Esophagus squamous epithelium (tissue), 5 donors: ENCODE results near the gene ZFP36L1. TPM values are rescaled to one million over a fixed set of nuclear protein-coding genes. Genes with fewer than 3 reads are reported as not detected.
A peak's percentile ranks its signal among the peaks of the same experiment; 100 is the strongest.

ENCODE experiments used
- DNase-seq: peaks from one replicate; lab custom pipeline; 2025; lab: John Stamatoyannopoulos, UW
- H3K27ac ChIP-seq, 4 donors: fragments of 200-600 bp; sonication (generic); one replicate each; pipeline ENCODE4 v1.5.1; 2016 to 2019; ENCODE audit warnings: mild to moderate bottlenecking in 1 of 4
- H3K27me3 ChIP-seq, 4 donors: fragments of 200-600 bp; sonication (generic); 1 replicate in 3 of 4; 2 replicates in 1 of 4; pipeline versions ENCODE4 v1.5.1 to v1.6.0; 2017 to 2021; ENCODE audit warnings: antibody characterized with exemption in 1 of 4
- H3K36me3 ChIP-seq, 3 donors: fragments of 200-600 bp; sonication (generic); one replicate each; pipeline ENCODE4 v1.5.1; 2016 to 2019
- H3K4me1 ChIP-seq, 3 donors: fragments of 200-600 bp; sonication (generic); one replicate each; pipeline ENCODE4 v1.5.1; 2017 to 2019
- H3K4me3 ChIP-seq, 4 donors: fragments of 200-600 bp; sonication (generic); 1 replicate in 3 of 4; 2 replicates in 1 of 4; pipeline ENCODE4 v1.5.1; 2016 to 2019; ENCODE audit warnings: mild to moderate bottlenecking in 2 of 4, moderate library complexity in 1 of 4
- H3K9me3 ChIP-seq, 3 donors: fragments of 200-600 bp; sonication (generic); one replicate each; pipeline ENCODE4 v1.5.1; 2016 to 2019
- CTCF ChIP-seq, 6 experiments: fragments of 450-650 bp in 4 of 6; fragments of 200-600 bp in 2 of 6; sonication (generic) in 2 of 6; IDR thresholded peaks; one replicate each; pipeline ENCODE4 v1.5.1; 2016 to 2019; ENCODE audit warnings: antibody characterized with exemption in 6 of 6, mild to moderate bottlenecking in 4 of 6, moderate library complexity in 4 of 6
- POLR2A ChIP-seq, 4 donors: fragments of 450-650 bp; IDR thresholded peaks; one replicate each; pipeline ENCODE4 v1.6.1; 2017; ENCODE audit warnings: antibody characterized with exemption in 4 of 4, mild to moderate bottlenecking in 4 of 4, moderate library complexity in 3 of 4
- WGBS, 2 donors: methylation state at CpG; one replicate each; pipeline ENCODE4 v1.1.5; 2018; 5-methylcytosine and 5-hydroxymethylcytosine counted together
- intact Hi-C: fragments of 100-400 bp; cut with DNase I; formaldehyde crosslinking; loops from one replicate; pipeline ENCODE4 v1.15.0; 2022
- total RNA-seq, 4 donors: library from RNA; depleted of rRNA; stranded (reverse); fragments of >200 nt; gene quantifications; one replicate each; pipeline ENCODE4 v1.1.0, GENCODE V29; 2016
- donor health status: DM: yes; HTN: yes; CAD: no.

Gene ZFP36L1
- total RNA-seq, 4 donors from 2014 or later = 75.4 to 364 (median 152) TPM

DNA sequence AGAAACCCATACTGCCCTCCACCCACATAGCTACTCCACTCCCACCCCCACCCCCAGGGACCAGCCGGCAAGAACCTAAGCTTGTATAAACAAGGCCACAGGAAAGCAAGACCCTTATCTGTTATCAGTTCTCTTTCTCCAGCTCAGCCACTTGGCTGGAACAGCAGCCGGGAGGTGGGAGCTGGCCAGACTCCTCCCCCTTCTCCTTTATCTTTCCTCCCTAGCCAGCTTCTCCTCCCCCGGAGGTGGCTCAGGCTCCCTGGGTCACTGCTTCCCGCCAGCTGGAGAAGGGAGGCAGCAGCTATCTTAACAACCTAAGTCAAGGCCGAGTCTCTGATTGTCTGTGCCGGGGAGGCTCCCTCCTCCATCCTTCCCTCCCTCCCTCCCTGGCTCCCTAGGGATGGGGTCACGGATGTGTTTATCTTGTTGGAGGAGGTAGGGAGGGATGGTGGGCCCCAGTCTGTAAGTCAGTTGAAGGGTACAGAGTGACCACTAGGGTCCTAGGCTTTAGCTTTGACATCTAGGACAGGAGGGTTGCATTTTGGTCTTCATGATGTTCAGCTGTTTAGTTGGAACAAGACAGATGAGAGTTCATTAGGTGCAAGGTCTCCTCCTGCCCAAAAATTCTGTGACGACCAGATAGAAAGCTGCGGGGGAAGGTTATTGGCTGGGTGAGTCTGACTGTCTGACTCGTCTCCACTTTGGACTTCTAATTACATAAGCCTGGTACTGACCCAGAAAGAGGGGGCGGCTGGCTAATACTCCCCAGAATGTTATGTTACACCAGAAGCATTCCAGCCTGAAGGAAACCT, 29.7 kb downstream of the ZFP36L1 start:
- 58 to 63% methylated on average over 7 to 8 of the region's 11 CpGs for WGBS, 2 donors
- no peak for DNase-seq

GRCh38 chr14:68761391-68761790, 31.5 kb downstream of the ZFP36L1 start:
- 67% methylated on average over 1 of the region's 1 CpG; no CpG with 5 or more reads in 1 of the 2 donors for WGBS, 2 donors
- TF ChIP-seq POLR2A (IDR thresholded peaks at IDR 0.05) (no peak), CTCF (IDR thresholded peaks at IDR 0.05) (no peak)
- Histone ChIP-seq H3K4me1 (peaks cover 7 to 70% (median 18%) of the 10 kb centered on the region in 3 donors), H3K4me3 (no peak overlapping the region), H3K27me3 (no peaks in the 10 kb centered on the region), H3K36me3 (no peaks in the 10 kb centered on the region), H3K9me3 (no peaks in the 10 kb centered on the region), H3K27ac (no peak overlapping the region)
- intact Hi-C loops = no loop called here
- no peak for DNase-seq

More for the DNA sequence above, 29.7 kb downstream of the ZFP36L1 start:
- no peaks in the 10 kb centered on the region for H3K36me3 ChIP-seq
- no peaks in the 10 kb centered on the region for H3K9me3 ChIP-seq
- peaks cover 7 to 52% (median 14%) of the 10 kb centered on the region in 3 donors for H3K4me1 ChIP-seq
- H3K4me3 ChIP-seq = no peak overlapping the region
- peak overlapping the region; percentile 24 to 73 (median 61) for H3K27ac ChIP-seq
- H3K27me3 ChIP-seq = no peaks in the 10 kb centered on the region
- intact Hi-C loops = no loop called here
- no peak for TF ChIP-seq POLR2A (IDR thresholded peaks at IDR 0.05)
- TF ChIP-seq CTCF (IDR thresholded peaks at IDR 0.05) = no peak

DNA sequence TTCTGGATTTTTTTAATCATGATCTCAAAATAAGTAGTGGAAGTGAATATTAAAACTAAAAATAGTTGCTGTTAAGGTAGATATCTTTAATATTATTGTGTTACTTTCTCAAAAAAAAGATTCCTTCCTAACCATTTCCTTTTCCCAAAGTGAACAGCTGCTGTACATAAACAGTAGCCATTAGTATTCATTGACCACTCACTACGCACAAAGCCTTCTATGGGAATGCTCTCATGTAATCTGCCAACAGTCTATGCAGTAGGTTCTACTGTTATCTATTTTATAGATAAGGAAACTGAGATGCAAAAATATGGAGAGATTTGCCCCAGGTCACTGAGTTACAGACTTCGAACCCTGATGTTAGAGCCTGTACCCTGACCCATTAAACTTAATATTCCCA, 32.1 kb downstream of the ZFP36L1 start:
- Histone ChIP-seq H3K4me1 (peaks cover 7 to 76% (median 25%) of the 10 kb centered on the region in 3 donors), H3K27me3 (no peaks in the 10 kb centered on the region), H3K4me3 (no peak overlapping the region), H3K27ac (peak overlapping the region in 1 of 4 donors; percentile 5), H3K36me3 (no peaks in the 10 kb centered on the region), H3K9me3 (no peaks in the 10 kb centered on the region)
- DNase-seq = no peak
- intact Hi-C loops = no loop called here
- WGBS, 2 donors = 82 to 85% methylated on average over 2 of the region's 2 CpGs
- TF ChIP-seq CTCF (IDR thresholded peaks at IDR 0.05) = no peak
- TF ChIP-seq POLR2A (IDR thresholded peaks at IDR 0.05) = no peak

DNA sequence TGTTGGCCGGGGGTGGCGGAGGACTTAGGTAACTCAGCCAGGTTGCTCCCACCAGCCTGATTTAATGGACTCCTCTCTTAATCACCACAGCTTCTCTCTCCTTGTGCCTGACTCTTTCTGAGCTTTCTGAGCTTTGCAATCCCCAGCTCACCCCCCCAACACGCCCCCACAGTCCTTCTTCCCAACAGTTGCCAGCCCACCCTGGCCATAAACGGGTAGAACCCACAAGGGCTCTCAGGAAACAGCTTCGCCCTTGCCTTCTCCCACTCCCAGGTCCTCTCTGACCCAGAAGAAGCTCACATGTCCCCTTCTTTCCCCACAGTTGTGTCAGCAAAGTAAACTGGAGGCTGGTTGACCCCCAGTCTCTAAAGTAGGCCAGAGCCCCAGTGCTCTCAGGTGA, 32.9 kb downstream of the ZFP36L1 start:
- peak overlapping the region in 2 of 4 donors; percentile 5 to 9 for H3K27ac ChIP-seq
- 84 to 100% methylated on average over 2 to 4 of the region's 5 CpGs for WGBS, 2 donors
- H3K9me3 ChIP-seq = no peaks in the 10 kb centered on the region
- no peak for DNase-seq
- no peaks in the 10 kb centered on the region for H3K36me3 ChIP-seq
- peaks cover 7 to 76% (median 26%) of the 10 kb centered on the region in 3 donors for H3K4me1 ChIP-seq
- no peak overlapping the region for H3K4me3 ChIP-seq
- H3K27me3 ChIP-seq = no peaks in the 10 kb centered on the region
- intact Hi-C loops = no loop called here
- TF ChIP-seq CTCF (IDR thresholded peaks at IDR 0.05) = no peak
- no peak for TF ChIP-seq POLR2A (IDR thresholded peaks at IDR 0.05)

GRCh38 chr14:68759017-68759560, 33.8 kb downstream of the ZFP36L1 start:
- Histone ChIP-seq H3K36me3 (no peaks in the 10 kb centered on the region), H3K4me1 (peaks cover 7 to 76% (median 26%) of the 10 kb centered on the region in 3 donors), H3K27ac (no peak overlapping the region), H3K4me3 (no peak overlapping the region), H3K27me3 (no peaks in the 10 kb centered on the region), H3K9me3 (no peaks in the 10 kb centered on the region)
- 85 to 90% methylated on average over 4 to 6 of the region's 8 CpGs for WGBS, 2 donors
- intact Hi-C loops = no loop called here
- no peak for DNase-seq
- TF ChIP-seq CTCF (IDR thresholded peaks at IDR 0.05) (no peak), POLR2A (IDR thresholded peaks at IDR 0.05) (no peak)
